Fibroblast of upper back skin (primary cell): ENCODE data around the gene TCFL5.

Experiments
- DNase-seq: peaks from one replicate; pipeline ENCODE4 v3.0.0-alpha.2; 2013

Gene TCFL5

GRCh38 chr20:62895539-62895938 is 33.9 kb upstream of the TCFL5 start:
- DNase-seq: no peak

DNA sequence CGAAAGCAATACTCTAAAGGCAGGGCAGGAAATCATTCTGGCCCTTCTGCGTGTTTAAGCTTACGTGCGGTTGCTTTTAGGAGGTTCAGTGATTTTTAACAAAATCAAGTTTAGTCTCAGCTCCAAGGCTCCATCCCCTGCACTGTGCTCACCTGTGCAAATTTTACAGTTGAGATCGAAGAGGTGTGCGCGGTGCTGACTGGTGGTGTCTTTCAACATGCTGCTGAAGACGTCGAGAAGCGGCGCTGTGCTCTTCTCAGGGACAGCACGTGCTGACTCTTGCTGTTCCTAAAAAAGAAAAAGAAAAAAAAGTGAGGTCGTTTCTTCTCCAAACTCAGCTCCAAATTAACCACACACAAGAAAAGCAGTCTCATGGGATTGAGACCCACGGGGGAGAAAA is 32.6 kb upstream of the TCFL5 start:
- DNase-seq: no peak

- DNase-seq: no peak
Measured at GRCh38 chr20:62893700-62894099, 32.1 kb upstream of the TCFL5 start.

GRCh38 chr20:62892348-62893304 is 31.0 kb upstream of the TCFL5 start:
- no peak for DNase-seq

DNA sequence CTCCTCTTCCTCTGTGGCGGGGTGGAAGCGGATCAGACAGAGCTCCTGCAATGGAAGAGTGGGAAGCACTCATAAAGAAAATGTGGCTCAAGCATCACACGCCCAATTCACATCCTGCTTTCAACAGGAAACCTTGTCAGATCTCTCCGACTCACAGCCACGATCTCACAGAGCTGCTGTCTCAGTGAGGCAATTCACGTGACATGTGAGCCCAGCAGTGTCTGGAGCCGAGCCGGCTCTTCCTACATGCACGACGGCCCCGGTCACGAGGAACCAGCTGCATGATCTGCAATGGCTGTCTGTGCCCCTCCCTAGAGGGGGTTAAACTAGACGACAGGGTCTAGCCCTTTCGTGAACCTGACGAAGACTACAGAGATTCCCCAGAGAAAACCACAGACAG is 29.5 kb upstream of the TCFL5 start:
- no peak for DNase-seq

DNA sequence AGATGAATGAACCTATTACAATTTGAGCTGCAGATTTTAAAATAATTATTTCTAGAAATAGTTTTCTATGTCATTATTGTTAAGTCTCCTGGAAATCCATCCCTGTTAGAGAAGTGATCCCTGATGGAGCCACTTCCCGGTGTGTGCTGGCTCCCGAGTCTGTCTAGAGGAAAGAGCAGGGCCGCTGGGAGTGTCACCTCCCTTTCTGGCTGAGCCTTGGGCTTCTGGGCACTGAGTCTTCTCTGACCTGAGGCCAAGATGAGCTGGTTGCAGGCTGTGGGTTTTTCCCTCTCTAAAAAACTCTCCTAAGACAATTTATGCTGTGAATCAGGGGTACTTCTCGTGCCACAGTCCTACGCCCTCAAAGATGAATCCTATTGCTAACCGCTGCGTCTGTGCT is 28.8 kb upstream of the TCFL5 start:
- no peak for DNase-seq

- DNase-seq: no peak
Measured at GRCh38 chr20:62889871-62890270, 28.2 kb upstream of the TCFL5 start.

GRCh38 chr20:62889411-62889810 is 27.8 kb upstream of the TCFL5 start:
- DNase-seq: no peak

DNA sequence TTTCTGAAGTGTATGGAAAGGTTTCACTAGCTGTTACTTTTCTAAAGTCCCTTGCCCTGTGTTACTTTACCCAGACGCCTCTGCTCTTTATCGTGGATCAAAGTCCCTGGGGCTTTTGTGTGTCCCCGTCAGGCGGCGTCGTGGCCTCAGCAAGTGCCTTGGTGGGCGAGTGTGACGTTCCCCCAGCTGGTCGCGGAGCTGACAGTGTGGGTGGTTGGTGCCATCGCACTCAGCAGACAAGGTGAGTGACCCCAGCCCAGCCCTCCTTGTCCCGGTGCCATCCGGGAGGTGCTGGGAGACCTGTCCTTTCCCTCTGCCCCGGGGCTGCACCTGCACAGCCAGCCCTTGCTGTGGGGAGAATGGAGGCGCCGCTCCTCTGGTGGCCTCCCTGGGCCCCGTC is 27.3 kb upstream of the TCFL5 start:
- no peak for DNase-seq

DNA sequence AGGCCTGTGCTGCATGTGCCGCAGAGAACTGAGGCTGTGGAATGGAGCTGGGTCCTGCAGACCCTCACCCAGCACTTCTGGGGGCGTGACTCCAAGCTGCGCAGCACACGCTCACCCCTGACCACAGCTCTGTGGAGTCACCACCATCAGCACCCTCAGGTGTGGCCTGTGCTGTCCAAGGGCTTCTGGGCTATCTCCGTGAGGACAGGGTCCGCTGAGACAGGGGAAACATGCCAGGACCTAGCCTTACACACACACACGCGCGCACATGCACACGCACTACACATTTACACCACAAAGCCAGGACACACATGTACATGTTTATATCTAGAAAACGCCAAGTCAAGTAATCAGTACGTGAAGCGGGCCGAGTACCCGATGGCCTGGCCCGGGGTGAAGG is 26.8 kb upstream of the TCFL5 start:
- no peak for DNase-seq

DNA sequence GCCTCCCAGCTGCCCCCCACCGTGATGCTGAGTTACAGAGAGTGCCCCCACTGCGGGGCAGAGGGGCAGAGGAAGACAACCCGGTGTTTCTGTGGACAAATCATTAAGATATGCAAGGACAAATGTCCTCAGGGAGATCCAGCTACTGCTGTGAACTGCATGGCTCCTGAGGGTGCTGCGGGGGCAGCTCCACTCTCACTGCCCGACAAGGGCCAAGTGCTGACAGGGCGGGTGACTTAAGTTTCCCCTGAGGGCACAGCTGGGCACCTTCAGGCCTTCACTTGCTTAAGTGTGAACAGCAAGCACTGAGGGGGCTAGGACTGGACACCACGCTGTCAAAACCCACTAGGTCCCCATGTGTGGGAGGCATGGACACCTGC is 26.2 kb upstream of the TCFL5 start:
- DNase-seq: no peak

DNA sequence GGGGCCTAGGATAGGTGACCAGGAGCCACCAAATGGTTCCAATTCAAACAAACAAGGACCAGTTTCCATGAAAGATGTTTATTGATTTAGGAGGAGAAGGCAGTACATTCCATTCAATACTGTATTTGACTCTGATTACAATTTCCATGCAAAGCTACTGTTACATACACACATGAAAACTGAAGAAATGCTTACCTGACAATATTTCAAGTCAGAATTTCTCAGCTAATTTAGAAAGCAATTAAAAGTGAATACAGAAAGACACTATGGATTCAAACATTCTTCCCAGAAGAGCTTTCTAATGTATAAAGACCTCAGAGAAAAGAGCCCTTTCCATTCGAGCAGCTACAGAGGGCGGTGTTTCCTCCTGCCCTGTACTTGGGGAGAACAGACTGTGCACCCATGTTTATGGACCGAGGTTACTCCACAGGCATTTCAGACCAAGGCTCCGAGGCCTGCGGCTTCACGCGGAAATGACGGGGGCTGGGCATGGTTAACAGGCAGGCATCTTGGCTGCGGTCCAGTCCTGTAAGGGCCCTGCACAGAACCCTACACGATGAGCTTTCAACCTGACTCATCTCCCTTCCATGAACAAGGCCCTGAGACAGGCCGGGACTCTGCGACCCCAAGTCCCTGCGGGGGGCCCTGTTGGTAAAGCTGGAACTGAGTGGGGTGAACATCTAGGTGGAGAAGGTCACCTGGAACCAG is 25.7 kb upstream of the TCFL5 start:
- peak; percentile 92 for DNase-seq

- no peak for DNase-seq
Measured at GRCh38 chr20:62886709-62887058, 25.1 kb upstream of the TCFL5 start.

GRCh38 chr20:62885896-62886708 is 24.5 kb upstream of the TCFL5 start:
- no peak for DNase-seq

DNA sequence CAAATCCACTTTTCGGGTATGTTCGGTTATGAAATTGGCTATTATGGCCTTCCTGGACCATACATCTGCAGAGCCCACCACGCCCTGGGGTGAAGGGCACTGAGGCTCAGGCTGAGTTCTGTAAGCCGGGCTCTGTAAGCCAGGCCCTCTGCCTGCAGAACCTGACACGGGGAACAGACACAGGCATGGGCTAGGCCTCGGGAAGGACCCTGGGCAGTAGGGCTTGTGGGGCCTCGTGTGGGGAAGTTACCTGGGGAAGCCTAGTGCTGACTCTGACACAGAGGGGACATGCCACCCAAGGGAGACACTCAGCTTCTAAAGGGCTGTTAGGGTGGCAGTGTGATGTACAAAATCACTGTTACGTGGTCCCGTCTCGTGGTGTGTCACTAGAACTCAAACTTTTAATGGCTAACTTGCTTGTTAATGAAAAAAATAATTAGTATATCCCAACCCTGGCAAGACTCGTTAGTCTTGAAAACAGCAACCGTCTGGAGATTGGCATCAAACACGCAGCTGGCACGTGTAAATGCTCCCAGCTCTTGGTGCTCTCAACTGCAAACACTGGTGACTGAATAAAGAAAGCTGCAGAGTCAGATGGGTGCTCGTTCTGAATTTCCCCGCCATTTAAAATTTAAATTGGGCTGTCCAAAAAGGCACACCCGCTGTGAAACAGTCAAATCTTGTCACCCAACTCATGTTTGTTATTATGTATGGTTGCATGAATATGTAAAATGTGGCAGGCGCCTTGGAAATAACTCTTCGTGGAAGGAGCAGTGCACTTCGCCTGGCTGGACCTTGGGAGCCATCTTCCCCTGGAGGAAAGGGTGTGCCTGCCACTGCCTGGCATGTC is 23.6 kb upstream of the TCFL5 start:
- no peak for DNase-seq

DNA sequence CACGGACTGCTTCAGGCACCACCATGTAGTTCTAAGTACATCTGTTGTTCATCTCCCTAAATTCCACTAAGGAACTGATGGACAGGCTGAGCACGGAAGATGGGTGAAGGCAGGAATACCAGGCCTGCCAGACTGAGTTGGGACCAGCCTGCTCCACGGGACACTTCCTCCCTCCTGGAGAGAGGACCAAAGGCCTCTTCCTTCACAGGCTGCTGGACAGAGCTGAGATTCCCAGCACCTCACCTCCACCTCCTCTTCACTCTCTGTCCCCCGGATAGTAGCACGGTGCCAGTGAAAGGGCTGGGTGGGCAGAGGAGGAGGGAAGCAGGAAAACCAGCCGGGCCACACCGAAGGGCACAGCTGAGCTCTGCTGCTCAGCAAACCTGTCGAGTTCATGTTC is 22.9 kb upstream of the TCFL5 start:
- no peak for DNase-seq

DNA sequence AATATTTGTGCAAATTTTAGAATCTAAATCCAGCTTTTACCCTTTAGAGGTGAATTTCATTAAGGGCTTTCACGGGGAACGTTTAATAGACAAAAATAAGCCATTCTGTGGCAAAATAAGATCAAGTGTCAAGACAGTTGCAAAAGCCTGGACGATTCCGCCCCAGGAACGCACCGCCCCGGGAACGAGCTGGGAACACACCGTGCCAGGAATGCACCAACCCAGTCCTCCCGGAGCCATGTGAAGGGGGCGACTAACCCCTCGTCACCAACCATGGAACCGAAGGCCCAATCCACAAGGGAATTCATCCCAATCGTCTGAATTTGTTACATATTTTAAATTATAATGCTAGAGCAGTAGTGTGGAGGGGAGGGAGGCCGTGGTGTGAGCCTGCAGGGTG is 20.8 kb upstream of the TCFL5 start:
- no peak for DNase-seq

DNA sequence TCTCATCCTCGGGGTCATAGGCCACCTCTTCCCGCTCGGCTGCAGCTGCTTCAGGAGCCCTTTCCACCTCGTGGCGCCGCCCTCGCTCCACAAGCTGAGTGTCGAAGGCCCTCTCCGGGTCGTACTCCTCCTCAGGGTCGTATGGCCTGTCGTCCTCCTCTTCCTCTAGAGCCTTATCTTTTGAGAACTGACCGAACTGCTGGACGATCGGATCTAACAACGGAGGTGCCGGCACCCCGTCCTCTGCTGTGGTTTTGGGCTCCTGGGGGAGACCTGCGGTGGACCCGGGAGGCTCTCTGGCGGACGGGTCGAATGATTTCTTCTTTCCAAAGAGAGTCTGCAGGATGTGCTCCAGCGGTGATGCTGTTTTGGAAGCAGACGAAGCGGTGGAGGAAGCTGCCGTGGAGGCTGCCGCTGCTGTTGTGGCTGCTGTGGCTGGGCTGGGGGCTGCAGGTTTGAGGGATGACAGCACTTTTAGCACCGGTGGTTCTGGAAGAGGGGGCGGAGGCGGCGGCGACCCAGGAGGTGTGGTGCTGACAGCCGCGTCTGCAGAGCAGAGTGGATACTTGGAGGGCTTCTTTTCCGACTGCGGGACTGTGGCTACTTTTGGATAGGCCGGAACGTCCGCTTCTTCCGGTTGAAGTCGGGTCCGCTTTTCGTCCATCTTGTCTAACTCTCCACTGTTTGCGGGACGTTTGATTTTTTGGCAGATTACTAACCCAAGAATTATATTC is 20.2 kb upstream of the TCFL5 start:
- no peak for DNase-seq

- DNase-seq: no peak
Measured at GRCh38 chr20:62880935-62881661, 19.5 kb upstream of the TCFL5 start.

- DNase-seq: no peak
Measured at GRCh38 chr20:62880147-62880934, 18.7 kb upstream of the TCFL5 start.
